OCI-LY7 (cell line): ENCODE measurements around the gene TTLL5. TPM values are rescaled to one million over a fixed set of nuclear protein-coding genes. Genes with fewer than 3 reads are reported as not detected.

ENCODE experiments used
- Bru-seq: library from RNA; stranded (reverse); fragments of 400-500 nt; gene quantifications from one replicate; lab custom pipeline; 2021; lab: Mats Ljungman, UMichigan
- BruChase-seq, 2 experiments: library from RNA; stranded (reverse); fragments of 400-500 nt; gene quantifications; one replicate each; lab custom pipeline; 2021; lab: Mats Ljungman, UMichigan
- BruUV-seq: library from RNA; stranded (reverse); fragments of 400-500 nt; replicated peaks from 2 replicates; lab custom pipeline; 2021; lab: Mats Ljungman, UMichigan
- CTCF ChIA-PET: fragments of 300-600 bp; sonication (Branson Sonifier 250); formaldehyde crosslinking; loops from one replicate; lab custom pipeline; 2022; ENCODE audit warnings: antibody characterized with exemption; ENCODE audit not compliant: unreplicated experiment; lab: Charles Lee
- POLR2A ChIA-PET: fragments of 300-600 bp; sonication (Branson Sonifier 250); formaldehyde crosslinking; loops from one replicate; lab custom pipeline; 2022; ENCODE audit warnings: antibody characterized with exemption; lab: Charles Lee
- DNase-seq: peaks from one replicate; pipeline ENCODE4 v3.0.0-alpha.2; 2015; ENCODE audit warnings: low spot score
- H2AFZ ChIP-seq: fragments of 200-600 bp; sonication (generic), shearing (Covaris generic); 2 replicates; pipeline ENCODE4 v1.6.1; 2014; ENCODE audit warnings: mild to moderate bottlenecking, antibody characterized with exemption, low read length, moderate library complexity
- H3K27ac ChIP-seq: fragments of 200-600 bp; sonication (generic); 2 replicates; pipeline ENCODE4 v1.5.1; 2014; ENCODE audit warnings: mixed run types, low read depth, mild to moderate bottlenecking, moderate library complexity, low read length, inconsistent platforms; ENCODE audit not compliant: poor library complexity, severe bottlenecking
- H3K36me3 ChIP-seq: fragments of 200-600 bp; sonication (generic); 2 replicates; pipeline ENCODE4 v1.6.1; 2014; ENCODE audit warnings: mild to moderate bottlenecking, antibody characterized with exemption, low read length, moderate library complexity, mixed read lengths; ENCODE audit not compliant: insufficient read depth
- H3K4me1 ChIP-seq: fragments of 200-600 bp; sonication (generic); 2 replicates; pipeline ENCODE4 v1.5.1; 2014; ENCODE audit warnings: mild to moderate bottlenecking, low read length; ENCODE audit not compliant: insufficient read depth, poor library complexity, severe bottlenecking
- H3K4me2 ChIP-seq: fragments of 200-600 bp; sonication (generic); 2 replicates; pipeline ENCODE4 v1.6.1; 2014; ENCODE audit warnings: mild to moderate bottlenecking, low read length
- H3K4me3 ChIP-seq: fragments of 200-600 bp; sonication (generic); 2 replicates; pipeline ENCODE4 v1.5.1; 2014; ENCODE audit warnings: mild to moderate bottlenecking, low read depth, low read length; ENCODE audit not compliant: poor library complexity, severe bottlenecking
- H3K79me2 ChIP-seq: fragments of 200-600 bp; sonication (generic); 2 replicates; pipeline ENCODE4 v1.6.1; 2016; ENCODE audit warnings: low read depth, mild to moderate bottlenecking, low read length, moderate library complexity, mixed read lengths; ENCODE audit not compliant: insufficient read depth
- H3K9me2 ChIP-seq: fragments of 200-600 bp; sonication (generic); 2 replicates; pipeline ENCODE4 v1.6.1; 2016; ENCODE audit warnings: mild to moderate bottlenecking, low read length, mixed read lengths; ENCODE audit not compliant: insufficient read depth
- H3K9me3 ChIP-seq: fragments of 200-600 bp; sonication (generic); 2 replicates; pipeline ENCODE4 v1.6.1; 2014; ENCODE audit warnings: mild to moderate bottlenecking, mixed run types, low read length, mixed read lengths
- H4K20me1 ChIP-seq: fragments of 200-600 bp; sonication (generic); 2 replicates; pipeline ENCODE4 v1.6.1; 2014; ENCODE audit warnings: mild to moderate bottlenecking, antibody characterized with exemption, low read length, moderate library complexity, mixed read lengths; ENCODE audit not compliant: insufficient read depth
- CTCF ChIP-seq: fragments of 200-600 bp; sonication (generic); conservative IDR thresholded peaks from 2 replicates; pipeline ENCODE4 v1.5.1; 2014; ENCODE audit warnings: mild to moderate bottlenecking, antibody characterized with exemption, low read length, moderate library complexity, mixed read lengths
- EZH2phosphoT487 ChIP-seq: fragments of 200-600 bp; sonication (generic); IDR thresholded peaks from 2 replicates; pipeline ENCODE4 v1.6.1; 2018; ENCODE audit warnings: low read depth, borderline replicate concordance, mild to moderate bottlenecking, mixed run types, antibody characterized with exemption, low read length, moderate library complexity, mixed read lengths
- intact Hi-C: fragments of 100-400 bp; cut with micrococcal nuclease; formaldehyde crosslinking; loops from one replicate; pipeline ENCODE4 v1.10.0; 2022; ENCODE audit not compliant: unreplicated experiment
- long read RNA-seq: library from polyadenylated mRNA; stranded (forward); transcript quantifications from one replicate; pipeline ENCODE4 v2.0.0, GENCODE V29; 2022
- total RNA-seq, 2 experiments: library from RNA; depleted of rRNA in 1 of 2; stranded (reverse); fragments of >200 nt in 1 of 2; shearing (Covaris generic) in 1 of 2; gene quantifications; 2 replicates each; pipeline ENCODE4 v1.2.3, GENCODE V29; 2014 to 2022

Gene TTLL5
- total RNA-seq (2014; rRNA removed; shearing (Covaris generic)), result 34.3 and 37.4 TPM in 2 replicates
- total RNA-seq (2022), result 52.7 and 55.6 TPM in 2 replicates
- percentile 73 among the genes with signal in this experiment for Bru-seq, nascent RNA
- percentile 69 among the genes with signal in this experiment for BruChase-seq, experiment 1, labeled RNA remaining after a 6-hour chase
- percentile 65 among the genes with signal in this experiment for BruChase-seq, experiment 2, labeled RNA remaining after a 2-hour chase
- long read RNA-seq, full-length matches to known transcripts, result 1 of 20 reads
- long read RNA-seq, partial matches to known transcripts, result 2 of 20 reads
- long read RNA-seq, other reads (novel, unspliced or antisense), result 17 of 20 reads

GRCh38 chr14:75660630-75661498 lies at the start of gene TTLL5, which contains the start of gene ERG28:
TTLL5 (plus strand) TSS chr14:75661246; CDS start chr14:75663150, 1,904 bp downstream.
ERG28 (minus strand) TSS chr14:75660876; CDS start chr14:75657502, 3,374 bp downstream.
- no peak for TF ChIP-seq EZH2phosphoT487
- no peak for TF ChIP-seq CTCF
- peak within 1 kb of the TSS; percentile 95 for H3K4me3 ChIP-seq
- peaks cover 29% of the 10 kb centered on the region for H3K36me3 ChIP-seq
- no TSS peak for BruUV-seq
- peak; percentile 98 for DNase-seq
- CTCF ChIA-PET, result interaction anchor here (0.6 to 1.0 kb wide), 2 partner anchors 13 to 24 kb away, joined by 3 read pairs; no protein-coding TSS in a partner anchor
- H3K79me2 ChIP-seq, result peaks cover 27% of the 10 kb centered on the region; the same call in 1 of the 2 replicates
- peaks cover 18% of the 10 kb centered on the region for H3K4me1 ChIP-seq
- POLR2A ChIA-PET, result interaction anchor here (0.6 to 2.1 kb wide), 15 partner anchors 10 to 1061 kb away, joined by 3 to 8 read pairs (median 3); no protein-coding TSS in a partner anchor
- H4K20me1 ChIP-seq, result no peaks in the 10 kb centered on the region
- intact Hi-C loops, result no loop called here
- H3K27ac ChIP-seq, result peak within 1 kb of the TSS; percentile 56
- H3K9me2 ChIP-seq, result no peaks in the 10 kb centered on the region
- peak within 1 kb of the TSS; percentile 97 for H3K4me2 ChIP-seq
- no peaks in the 10 kb centered on the region for H3K9me3 ChIP-seq
- peak within 1 kb of the TSS; percentile 97 for H2AFZ ChIP-seq

- H4K20me1 ChIP-seq, result no peaks in the 10 kb centered on the region
- no peak overlapping the region for H3K4me3 ChIP-seq
- DNase-seq, result no peak
- no peaks in the 10 kb centered on the region for H3K9me3 ChIP-seq
- intact Hi-C loops, result no loop called here
- H3K79me2 ChIP-seq, result no peaks in the 10 kb centered on the region
- TF ChIP-seq CTCF, result no peak
- no peak for TF ChIP-seq EZH2phosphoT487
- ChIA-PET CTCF (interaction anchor here (0.6 kb wide), 1 partner anchor 473 kb away, joined by 3 read pairs; no protein-coding TSS in a partner anchor), POLR2A (interaction anchor here (1.2 kb wide), 1 partner anchor 12 kb away, joined by 5 read pairs; no protein-coding TSS in a partner anchor)
- no peaks in the 10 kb centered on the region for H3K36me3 ChIP-seq
- H3K27ac ChIP-seq, result no peak overlapping the region
- no peaks in the 10 kb centered on the region for H3K4me1 ChIP-seq
- no TSS peak for BruUV-seq
- H3K4me2 ChIP-seq, result no peak overlapping the region
- H2AFZ ChIP-seq, result no peak overlapping the region
- no peaks in the 10 kb centered on the region for H3K9me2 ChIP-seq
Observed at GRCh38 chr14:75612157-75612556, 48.9 kb upstream of the TTLL5 start.
